GM19238 (cell line): ENCODE results near the gene PSMB10.
"Not testable (repeated sequence)": the region's sequence is repeated elsewhere in the genome, so short reads cannot be mapped to it uniquely, and the experiment has no call there.

Experiments
- DNase-seq: peaks from one replicate; pipeline ENCODE4 v3.0.0; 2011; ENCODE audit warnings: low spot score; ENCODE audit not compliant: insufficient read length

The PSMB10 gene

DNA sequence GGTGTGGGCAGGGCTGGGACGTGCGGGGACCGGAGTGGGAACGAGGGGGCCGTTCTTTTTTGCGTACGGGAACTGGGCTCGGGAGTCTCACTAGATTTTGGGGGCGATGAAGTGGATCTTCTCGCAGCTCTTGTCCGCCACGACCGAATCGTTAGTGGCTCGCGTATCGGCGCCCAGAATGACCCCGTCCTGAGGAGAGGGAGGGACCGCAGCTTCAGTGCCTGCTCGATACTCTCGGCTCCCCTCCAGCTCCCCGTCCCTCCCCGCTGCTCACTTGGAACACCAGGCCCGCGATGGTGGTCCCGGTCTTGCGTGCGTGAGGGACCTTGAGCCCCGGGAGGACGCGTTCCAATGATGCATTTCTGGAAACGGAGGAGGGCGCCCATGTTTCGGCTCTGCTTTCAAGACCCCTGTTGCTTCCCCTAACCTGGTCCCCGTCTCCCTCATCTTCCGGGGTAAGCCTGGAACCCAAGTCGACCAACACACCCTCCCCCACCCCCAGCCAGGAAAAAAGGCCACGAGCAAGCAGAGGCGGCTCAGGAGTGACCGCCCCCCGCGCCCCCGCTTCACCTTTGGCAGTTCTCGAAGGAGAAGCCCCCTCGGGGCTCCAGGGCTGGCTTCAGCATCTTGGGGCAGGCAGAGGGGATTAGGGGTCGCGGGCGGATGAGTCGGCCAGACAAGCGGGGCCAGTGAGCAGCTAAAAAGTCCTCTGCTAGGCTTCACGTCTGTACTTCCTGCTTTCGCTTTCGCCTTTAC is at the start of gene PSMB10:
Gene PSMB10, minus strand, starts transcription at position 727 of the 756 bp plus-strand sequence. Its CDS starts 101 bp downstream, at position 626.
- DNase-seq, result peak; percentile 60

DNA sequence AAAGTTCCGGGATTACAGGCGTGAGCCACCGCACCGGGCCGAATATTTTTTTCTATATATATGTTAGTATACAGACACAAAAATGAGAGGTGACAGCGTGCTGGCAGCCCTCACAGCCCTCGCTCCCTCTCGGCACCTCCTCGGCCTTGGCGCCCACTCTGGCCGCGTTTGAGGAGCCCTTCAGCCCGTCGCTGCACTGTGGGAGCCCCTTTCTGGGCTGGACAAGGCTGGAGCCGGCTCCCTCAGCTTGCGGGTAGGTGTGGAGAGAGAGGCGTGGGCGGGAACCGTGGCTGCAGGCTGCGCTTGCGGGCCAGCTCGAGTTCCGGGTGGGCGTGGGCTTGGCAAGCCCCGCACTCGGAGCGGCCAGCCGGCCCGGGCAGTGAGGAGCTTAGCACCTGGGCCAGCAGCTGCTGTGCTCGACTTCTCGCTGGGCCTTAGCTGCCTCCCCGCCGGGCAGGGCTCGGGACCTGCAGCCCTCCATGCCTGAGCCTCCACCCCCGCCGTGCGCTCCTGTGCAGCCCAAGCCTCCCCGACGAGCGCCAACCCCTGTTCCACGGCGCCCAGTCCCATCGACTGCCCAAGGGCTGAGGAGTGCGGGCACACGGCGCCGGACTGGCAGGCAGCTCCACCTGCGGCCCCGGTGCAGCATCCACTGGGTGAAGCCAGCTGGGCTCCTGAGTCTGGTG is 45.5 kb upstream of the PSMB10 start:
- DNase-seq, result no peak

DNA sequence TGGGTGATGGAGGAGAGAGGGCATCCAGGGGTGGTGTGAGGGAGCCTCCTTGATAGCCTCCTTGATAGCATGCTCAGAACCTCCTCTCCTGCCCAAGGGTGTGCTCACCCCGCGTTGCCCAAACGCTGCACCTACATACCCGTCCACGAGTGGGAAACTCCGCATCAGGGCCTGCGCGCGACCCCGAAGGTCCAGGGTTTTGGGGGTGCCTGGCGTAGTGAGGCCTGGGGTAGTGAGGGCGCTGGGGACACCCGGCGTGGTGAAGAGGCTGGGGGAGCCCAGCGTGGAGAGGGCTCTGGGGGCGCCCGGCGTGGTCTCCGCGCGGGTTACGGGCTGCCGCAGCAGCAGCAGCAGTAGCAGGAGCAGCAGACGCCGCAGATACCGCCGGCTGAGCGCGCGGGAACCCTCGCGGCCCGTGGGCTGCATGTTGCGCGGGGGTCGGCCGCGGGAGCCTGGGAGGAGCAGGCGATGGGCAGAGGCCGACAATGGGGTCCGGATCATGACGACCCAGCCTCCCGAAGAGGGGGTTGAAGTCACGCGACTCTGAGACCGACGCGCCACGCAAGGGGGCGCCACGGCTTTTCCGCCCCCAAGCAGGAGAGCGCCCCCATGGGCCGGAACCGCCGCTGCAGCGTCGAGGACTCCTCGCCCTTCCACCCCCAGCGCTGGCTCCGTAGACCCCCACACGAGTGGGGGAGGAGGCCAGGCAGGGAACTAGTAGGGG is 43.5 kb upstream of the PSMB10 start, which contains the start of gene DPEP3:
Gene DPEP3, minus strand, starts transcription at position 545 of the 724 bp plus-strand sequence. Its CDS starts 119 bp downstream, at position 426.
- DNase-seq, result no peak

DNA sequence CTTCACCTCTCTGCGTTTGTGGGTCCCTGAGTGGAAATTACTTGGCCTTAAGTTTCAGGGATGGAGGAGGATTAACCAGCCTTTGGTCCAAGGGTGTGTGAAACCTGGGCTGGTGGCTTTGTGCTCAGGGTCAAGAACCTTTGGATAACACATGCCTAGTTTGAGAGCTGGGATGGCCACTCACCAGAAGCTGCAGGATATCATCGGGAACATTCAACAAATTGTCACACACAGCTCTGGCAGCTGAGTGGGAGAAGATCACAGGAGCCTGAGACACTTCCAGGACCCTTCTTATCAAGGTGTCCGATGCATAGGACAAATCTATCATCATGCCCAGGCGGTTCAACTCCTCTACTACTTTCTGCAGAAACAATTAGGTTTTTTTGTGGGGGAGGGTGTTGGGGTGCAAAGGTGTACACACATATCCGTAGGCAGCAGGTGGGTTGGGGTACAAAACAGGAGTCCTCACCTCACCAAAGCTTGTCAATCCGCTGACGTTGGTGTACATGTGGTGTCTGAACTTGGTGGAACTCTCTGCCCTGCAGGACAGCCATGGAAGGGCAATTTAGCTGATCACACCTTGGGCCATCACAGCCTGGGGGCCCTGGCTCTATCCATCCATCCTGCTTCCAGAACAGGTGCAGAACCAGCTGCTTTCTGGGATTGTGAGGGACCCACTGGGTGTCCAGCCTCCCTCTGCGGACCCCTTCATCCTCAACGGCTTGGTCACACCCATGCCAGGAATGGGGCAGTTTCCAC is 41.0 kb upstream of the PSMB10 start:
- no peak for DNase-seq

DNA sequence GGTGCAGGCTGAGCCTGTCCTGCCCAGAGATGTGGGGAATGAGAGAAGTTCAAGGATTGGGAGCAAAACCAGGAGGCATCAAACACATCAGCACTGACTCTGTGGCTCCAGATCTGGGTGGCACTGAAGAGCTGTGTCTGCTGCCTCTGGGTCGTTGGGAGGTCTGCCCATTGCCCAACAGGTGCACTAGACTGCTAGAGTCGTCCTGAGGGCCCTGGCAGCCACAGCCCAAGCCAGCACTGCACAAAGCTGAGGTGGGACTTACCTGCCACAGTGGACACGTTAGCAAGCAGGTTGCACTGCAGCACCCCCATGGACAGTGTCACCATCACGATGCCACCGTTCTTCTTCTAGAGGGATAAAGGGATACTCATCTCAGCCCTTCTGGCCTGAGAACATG is 40.4 kb upstream of the PSMB10 start:
- no peak for DNase-seq

DNA sequence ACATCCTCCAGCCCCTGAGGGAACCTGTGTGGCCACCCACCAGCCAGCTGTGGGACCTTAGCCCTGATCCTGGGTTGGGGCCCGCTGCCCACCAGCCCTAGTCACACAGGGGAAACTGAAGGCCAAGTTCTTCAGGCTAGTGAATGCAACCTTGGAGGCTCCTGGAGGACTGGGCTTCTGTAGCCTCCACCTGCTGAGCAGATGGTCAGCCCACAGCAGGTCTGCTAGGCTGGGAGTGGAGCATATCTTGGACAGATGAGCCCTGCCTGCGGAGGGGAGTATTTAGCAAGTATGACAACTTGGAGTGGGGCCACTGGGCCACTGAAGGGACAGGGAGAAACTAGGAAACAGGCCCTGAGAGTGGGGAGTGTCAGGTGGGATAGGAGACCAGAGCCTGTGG is 39.6 kb upstream of the PSMB10 start:
- DNase-seq, result no peak

DNA sequence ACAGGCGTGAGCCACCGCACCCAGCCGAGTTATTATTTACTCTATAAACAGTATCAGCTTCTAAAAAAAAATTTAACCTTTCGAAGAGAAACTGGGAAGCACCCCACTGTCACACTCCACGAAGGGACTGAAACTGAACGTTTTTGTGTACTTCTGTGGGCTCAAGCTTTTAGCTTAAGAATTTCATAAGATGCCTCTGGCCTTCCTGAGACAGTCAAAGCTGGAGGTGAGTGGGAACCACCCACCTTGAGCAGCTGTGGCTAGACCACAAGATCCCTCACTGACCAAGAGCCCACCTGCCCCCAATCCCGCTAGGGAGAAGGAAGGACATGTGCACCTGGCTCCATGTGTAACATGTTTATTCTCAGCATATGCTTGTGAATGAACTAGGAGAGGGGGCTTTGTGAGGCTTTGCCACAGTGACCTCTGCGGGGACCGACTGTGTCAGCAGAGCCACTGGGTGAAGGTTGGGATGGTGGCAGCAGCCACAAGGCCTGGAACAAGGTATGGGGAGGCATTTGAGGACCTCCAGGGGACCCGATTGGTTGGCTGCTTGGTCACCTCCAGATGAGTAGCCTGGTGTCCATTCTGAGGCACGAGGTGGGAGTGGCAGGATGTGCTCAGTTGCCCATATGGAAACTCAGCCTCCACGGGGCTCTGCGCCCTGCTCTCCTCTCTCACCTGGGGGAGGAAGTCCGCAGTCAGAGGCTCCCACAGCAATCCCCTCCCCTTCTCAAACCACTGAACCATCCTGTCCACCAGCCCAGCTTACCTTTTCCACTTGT is 38.9 kb upstream of the PSMB10 start:
- no peak for DNase-seq

DNA sequence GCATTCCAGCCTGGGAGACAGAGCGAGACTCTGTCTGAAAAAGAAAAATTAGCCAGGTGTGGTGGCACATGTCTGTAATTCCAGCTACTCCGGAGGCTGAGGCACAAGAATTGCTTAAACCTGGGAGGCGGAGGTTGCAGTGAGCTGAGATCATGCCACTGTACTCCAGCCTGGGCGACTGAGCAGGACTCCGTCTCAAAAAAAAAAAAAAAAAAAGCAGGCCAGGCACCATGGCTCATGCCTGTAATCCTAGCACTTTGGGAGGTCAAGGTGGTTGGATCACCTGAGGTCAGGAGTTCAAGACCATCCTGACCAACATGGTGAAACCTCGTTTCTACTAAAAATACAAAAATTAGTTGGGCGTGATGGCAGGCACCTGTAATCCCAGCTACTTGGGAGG is 35.6 kb upstream of the PSMB10 start:
- not testable (repeated sequence) for DNase-seq

DNA sequence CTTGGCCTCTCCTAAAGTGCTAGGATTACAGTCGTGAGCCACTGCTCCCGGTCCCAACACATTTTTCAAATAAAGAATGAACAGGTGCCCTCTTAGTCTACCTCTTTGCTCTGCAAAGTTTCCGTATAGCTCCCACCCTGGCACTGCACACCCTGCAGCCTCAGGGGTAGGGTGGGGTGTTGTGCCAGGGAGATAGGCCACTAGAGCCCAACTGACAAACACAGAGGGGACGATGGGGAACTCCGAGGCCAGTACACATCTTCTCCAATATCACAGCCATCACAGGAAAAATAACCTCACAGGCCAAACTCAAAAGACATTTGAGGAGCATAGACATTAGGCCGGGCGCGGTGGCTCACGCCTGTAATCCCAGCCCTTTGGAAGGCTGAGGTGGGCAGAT is 34.5 kb upstream of the PSMB10 start:
- DNase-seq, result no peak

DNA sequence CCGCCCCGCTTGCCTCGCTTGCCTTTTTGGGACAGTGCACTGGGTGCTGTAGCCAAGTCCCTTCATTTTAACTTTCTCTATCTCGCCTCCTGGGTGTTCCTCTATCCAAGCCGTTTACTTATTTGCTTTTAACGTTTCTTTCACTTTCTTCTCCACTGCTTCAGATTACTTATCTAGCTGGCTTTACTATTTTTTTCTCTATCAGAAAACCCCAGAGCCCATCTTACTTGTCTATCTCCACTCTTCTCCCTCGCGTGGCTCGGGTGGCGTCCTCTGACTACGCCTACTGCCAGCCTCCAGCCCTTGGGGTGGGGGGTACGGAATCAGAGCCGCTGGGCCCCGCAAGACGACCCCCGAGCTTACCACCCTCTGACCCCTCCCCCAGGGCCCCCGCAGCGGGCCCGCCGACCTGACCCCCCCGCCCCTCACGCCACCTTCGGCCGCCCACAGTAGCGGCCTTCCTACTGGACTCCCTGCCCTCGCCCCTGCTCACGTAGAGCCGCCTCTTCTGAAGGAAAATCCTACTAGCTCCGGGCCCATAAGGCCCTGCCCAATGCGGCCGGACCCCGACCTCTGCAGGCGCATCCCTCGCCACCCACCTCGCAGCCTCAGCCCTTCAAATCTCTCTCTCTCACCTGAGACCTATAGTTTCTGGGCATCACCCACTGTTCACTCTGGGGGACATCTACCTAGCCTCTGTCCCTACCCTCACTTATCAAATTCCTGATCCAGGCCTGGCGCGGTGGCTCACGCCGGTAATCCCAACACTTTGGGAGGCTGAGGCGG is 32.8 kb upstream of the PSMB10 start:
- peak; percentile 35 for DNase-seq

DNA sequence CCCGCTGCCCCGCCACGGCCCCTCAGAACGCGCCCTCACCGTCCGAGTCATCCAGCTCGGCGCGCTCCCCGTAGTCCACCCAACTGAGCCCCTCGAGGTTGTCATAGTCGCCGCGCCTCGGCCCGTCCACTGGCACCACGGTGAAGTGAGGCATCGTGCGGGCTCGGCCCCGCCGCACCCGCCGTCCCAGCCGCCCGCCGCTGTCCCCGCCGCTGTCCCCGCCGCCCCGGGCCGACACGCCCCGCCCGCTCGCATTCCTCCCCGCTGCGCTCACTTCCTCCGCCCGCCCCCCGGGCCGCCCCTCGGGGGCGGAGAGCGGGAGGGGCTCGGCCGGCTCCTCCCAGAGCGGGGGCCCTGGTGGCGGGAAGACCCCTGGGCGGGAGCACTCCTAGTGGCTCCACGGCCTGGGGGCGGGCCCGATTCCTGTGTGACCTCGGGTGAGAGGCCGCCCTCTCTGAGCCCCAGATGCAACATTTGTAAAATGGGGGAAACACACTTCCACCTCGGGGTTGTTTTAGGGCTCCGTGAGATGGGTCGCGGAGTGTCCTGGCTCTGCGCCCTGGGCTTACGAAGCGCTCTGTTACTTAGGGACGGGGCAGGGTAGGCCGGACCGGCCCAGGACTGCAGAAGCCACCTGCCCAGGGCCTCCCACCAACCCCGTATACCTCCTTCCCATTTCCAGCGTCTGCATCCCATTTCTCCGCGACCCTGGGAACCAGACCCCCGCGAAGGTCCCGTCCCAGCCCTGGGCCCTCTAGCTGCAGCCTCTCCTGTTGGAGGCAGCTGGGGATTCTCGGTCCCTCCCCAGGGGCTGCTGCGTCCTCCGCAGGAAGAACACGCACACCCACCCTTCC is 32.0 kb upstream of the PSMB10 start, which contains the start of gene SLC12A4:
Gene SLC12A4, minus strand, starts transcription at position 238 of the 854 bp plus-strand sequence. Its CDS starts 84 bp downstream, at position 154.
- peak; percentile 98 for DNase-seq

DNA sequence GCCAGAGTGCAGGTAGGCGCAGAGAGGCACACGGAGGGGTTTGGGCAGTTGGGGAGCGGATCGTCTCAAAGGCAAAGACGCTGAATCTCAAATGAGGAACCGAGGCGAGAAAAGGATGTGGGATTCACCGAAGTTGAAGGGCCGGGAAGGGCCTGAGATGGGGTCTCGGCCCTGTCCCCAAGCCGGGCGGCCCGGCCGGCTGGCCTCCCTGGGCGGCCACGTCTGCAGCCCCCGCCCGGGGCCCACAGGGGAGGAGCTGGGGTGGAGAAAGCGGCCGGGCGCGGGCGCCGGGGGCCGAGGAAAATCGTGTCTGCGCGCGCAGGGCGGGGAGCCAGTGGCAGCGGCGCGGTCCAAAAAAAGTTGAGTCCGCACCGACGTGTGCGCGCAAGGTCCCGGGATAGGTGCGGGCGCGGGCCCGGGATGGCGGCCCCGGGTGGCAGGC is 31.3 kb upstream of the PSMB10 start:
- DNase-seq, result peak; percentile 58

DNA sequence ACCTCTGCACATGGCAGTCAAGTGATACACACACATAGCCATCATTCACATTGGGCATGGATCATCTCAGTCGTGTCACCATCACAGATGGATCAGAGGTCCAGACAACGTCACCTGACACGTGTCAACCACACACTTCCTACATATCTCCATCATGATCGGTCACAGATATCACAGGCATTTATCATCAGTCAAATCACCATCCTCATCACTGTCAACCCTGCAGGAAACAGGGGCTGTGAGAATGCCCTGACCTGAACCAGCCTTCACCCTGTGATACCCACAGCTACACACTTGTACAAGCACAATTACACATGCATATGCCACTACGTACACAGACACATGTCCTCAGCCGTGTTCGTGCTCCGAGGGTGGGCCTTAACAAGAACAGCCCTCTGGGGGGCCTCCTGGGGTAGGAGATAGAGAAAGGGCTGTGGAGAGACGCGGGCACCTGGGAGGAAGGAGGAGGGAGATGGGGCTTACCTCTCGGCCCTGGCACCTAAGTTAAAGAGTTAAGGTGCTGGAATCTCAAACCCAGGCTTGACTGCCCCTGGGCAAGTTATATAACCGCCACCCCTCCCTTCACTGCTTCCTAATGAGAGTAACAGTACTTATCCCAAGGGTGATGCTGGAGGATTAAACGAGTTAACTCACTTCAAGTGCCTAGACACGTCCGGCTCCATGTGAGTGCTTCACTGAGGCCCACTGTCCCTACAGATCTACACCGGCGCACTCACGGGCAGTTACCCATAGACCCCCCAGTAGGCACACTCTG is 30.7 kb upstream of the PSMB10 start:
- DNase-seq, result peak; percentile 36

DNA sequence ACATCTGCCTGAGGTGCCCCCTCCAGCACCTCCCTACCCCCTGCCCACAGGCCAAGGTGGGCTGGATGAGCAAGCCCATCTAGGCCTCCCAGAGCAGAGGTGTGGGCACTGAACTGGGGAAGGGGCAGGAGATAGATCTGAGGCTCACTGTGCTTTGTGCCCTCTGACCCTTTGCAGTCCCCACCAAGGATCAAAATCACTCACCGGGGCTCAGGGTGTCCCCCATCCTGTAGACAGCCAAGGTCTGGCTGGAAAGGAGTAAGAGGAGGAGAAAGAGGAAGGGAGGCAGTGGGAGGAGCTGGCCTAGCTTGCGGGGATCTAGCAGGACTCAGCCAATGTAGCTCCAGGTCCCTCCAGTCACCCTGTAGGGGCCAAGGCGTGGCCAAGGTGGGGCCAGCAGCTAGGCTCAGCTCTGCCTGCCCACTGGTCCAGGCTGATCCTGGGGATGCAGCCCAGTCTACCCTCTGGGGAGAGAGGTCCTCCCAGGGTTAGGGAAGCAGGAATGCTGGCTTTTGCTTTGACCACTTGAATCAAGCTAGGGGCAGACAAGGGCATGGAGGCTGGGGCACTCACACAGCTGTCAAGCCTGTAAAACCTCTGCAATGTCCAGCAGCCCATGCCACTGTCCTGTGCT is 30.0 kb upstream of the PSMB10 start:
- DNase-seq, result no peak

DNA sequence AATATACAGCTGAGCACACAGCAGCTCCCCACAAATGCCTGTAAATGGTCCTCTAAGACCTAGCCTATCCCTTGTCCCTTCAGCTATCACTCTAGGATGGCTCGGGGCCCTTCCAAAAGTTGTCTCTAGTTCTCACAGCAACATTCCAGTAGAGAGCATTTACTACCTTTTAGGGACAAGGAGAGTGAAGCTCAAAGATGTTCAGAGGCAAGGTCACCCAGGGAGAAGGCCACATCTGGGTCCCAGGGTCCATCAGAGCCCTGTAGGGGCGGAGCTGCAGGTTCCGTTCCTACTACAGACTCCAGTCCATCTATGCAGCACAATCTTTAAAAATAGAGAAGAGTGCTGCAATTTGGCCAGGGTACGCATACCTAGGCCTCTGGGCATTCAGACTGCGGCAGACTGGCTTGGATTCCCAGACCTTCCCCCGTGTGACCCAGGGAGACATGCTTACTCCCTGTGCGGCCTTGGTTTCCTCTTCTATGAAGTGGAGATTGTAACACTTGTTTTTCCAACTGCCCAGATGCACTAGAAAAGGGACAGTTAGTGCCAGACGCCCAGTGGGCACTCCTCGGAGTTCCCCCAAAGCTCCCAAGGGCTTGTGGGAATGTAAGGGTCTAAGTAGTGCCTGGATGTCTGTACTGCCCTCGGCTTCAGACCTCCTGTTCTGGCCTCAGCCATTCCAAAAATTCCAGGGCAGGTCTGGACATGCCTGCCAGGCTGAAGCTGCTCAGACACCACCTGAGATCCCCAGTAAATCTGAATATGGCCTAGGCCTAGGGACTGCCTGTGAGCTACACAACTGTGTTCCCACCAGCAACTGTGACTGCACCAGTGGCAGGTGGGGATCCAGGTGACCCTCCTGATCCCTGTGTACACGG is 29.3 kb upstream of the PSMB10 start:
- DNase-seq, result no peak

DNA sequence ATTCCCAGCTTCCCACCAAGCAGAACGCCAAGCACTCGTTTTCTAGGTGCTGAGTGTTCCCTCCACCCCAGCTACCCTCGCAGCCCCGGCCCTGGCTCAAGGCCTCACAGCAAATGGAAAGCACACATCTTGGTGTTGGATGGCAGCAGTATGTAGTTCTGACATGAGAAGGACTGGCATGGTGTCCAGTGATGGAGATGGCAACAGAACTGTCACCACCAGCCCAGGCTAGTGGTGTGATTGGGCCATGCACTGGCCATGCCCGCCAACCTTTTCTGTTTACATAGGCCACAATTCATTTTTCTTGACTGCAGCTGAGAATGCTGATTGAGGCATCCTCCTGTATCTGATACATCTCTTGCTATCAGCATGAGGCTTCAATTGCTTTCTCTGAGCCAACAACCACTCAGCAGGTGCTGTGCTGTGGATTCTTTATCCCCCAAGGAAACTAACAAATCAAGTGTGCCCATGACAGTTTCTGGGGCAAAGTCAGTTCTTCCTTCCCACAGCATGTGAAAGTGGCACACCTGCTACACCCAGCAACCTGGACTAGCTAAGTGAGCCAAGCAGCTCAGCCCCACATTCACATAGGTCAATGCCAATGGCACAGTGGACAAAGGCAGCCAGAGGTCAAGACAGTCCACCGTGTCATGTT is 28.0 kb upstream of the PSMB10 start:
- no peak for DNase-seq
